ENCODE measurements around the gene DCLK1.

- no peak for TF ChIP-seq CTCF (IDR thresholded peaks at IDR 0.05)
- no peak for TF ChIP-seq POLR2A (IDR thresholded peaks at IDR 0.05)
Measured at GRCh38 chr13:35747594-35747993, 383.6 kb downstream of the DCLK1 start.

Data from right lobe of liver (tissue), 4 donors.